Measurements from ENCODE around the gene KIFBP. TPM values are rescaled to one million over a fixed set of nuclear protein-coding genes. Genes with fewer than 3 reads are reported as not detected.

KIFBP gene
- total and polyA plus RNA-seq, 7 donors = 7.9 to 36.9 (median 24.0) TPM

- H3K4me1 ChIP-seq = no peaks in the 10 kb centered on the region
- WGBS, 3 donors = 36 to 52% (median 45%) methylated on average over 3 of the region's 3 CpGs
- no peaks in the 10 kb centered on the region for H3K9me3 ChIP-seq
- no peaks in the 10 kb centered on the region for H3K36me3 ChIP-seq (ENCODE audit: insufficient read depth in 1 of 2, low read depth in 1 of 2)
- intact Hi-C loops (cut with DNase I) = loop anchor here in 1 of 2 donors (5.0 kb wide), 1 partner anchor 36 kb away; the partner anchor contains the start of gene SRGN
- peak in 1 of 2 donors; percentile 33 for DNase-seq
- no peaks in the 10 kb centered on the region for H3K27me3 ChIP-seq (ENCODE audit: insufficient read depth in 3 of 3, low read length in 2 of 3)
- no peak overlapping the region for H3K27ac ChIP-seq
- no peak overlapping the region for H3K4me3 ChIP-seq
- TF ChIP-seq, protein P1, sequence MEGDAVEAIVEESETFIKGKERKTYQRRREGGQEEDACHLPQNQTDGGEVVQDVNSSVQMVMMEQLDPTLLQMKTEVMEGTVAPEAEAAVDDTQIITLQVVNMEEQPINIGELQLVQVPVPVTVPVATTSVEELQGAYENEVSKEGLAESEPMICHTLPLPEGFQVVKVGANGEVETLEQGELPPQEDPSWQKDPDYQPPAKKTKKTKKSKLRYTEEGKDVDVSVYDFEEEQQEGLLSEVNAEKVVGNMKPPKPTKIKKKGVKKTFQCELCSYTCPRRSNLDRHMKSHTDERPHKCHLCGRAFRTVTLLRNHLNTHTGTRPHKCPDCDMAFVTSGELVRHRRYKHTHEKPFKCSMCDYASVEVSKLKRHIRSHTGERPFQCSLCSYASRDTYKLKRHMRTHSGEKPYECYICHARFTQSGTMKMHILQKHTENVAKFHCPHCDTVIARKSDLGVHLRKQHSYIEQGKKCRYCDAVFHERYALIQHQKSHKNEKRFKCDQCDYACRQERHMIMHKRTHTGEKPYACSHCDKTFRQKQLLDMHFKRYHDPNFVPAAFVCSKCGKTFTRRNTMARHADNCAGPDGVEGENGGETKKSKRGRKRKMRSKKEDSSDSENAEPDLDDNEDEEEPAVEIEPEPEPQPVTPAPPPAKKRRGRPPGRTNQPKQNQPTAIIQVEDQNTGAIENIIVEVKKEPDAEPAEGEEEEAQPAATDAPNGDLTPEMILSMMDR (IDR thresholded peaks at IDR 0.05) = no peak
- ATAC-seq = peak in 2 of 4 donors; percentile 16 to 35
Observed at GRCh38 chr10:69051303-69051702, 62.7 kb downstream of the KIFBP start.

GRCh38 chr10:69051710-69052487, 63.3 kb downstream of the KIFBP start:
- Histone ChIP-seq H3K36me3 (ENCODE audit: insufficient read depth in 1 of 2, low read depth in 1 of 2) (no peaks in the 10 kb centered on the region), H3K4me3 (no peak overlapping the region), H3K27me3 (ENCODE audit: insufficient read depth in 3 of 3, low read length in 2 of 3) (no peaks in the 10 kb centered on the region), H3K27ac (peak overlapping the region; percentile 30), H3K4me1 (no peaks in the 10 kb centered on the region), H3K9me3 (no peaks in the 10 kb centered on the region)
- 69 to 73% (median 71%) methylated on average over 9 to 10 of the region's 10 CpGs for WGBS, 3 donors
- DNase-seq = no peak
- TF ChIP-seq, protein P1 (IDR thresholded peaks at IDR 0.05) = no peak
- no peak for ATAC-seq
- intact Hi-C loops (cut with DNase I) = loop anchor here in 1 of 2 donors (5.0 kb wide), 1 partner anchor 35 kb away; the partner anchor contains the start of gene SRGN

DNA sequence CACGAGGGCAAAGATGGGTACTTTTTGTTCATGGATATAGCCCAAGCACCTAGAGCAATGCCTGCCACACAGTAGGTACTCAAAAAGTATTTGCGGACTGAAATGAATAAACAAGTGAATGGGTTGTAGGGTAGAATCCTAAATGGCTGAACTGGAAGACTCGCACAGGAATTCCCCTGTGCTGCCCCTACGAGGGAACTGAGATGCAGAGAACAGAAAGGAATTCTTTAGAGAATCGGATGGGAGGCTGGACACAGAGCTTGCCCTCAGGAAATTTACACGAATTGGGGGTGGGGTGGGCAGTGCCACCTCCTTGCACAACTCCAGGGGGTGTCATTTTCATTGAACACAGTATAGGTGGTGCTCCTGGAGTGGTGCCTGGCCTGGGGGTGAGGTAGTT, 64.1 kb downstream of the KIFBP start:
- Histone ChIP-seq H3K27me3 (ENCODE audit: insufficient read depth in 3 of 3, low read length in 2 of 3) (no peaks in the 10 kb centered on the region), H3K4me3 (no peak overlapping the region), H3K4me1 (no peaks in the 10 kb centered on the region), H3K36me3 (ENCODE audit: insufficient read depth in 1 of 2, low read depth in 1 of 2) (no peaks in the 10 kb centered on the region), H3K27ac (peak overlapping the region; percentile 30), H3K9me3 (no peaks in the 10 kb centered on the region)
- no peak for ATAC-seq
- intact Hi-C loops (cut with DNase I) = loop anchor here in 1 of 2 donors (5.0 kb wide), 1 partner anchor 35 kb away; the partner anchor contains the start of gene SRGN
- TF ChIP-seq, protein P1 (IDR thresholded peaks at IDR 0.05) = no peak
- DNase-seq = no peak
- WGBS, 3 donors = 76 to 84% (median 79%) methylated on average over 6 of the region's 6 CpGs

- H3K9me3 ChIP-seq = no peaks in the 10 kb centered on the region
- 89 to 94% (median 93%) methylated on average over 2 of the region's 2 CpGs for WGBS, 3 donors
- DNase-seq (no peak), ATAC-seq (no peak)
- no peak overlapping the region for H3K4me3 ChIP-seq
- no peak overlapping the region for H3K27ac ChIP-seq
- TF ChIP-seq, protein P1 (IDR thresholded peaks at IDR 0.05) = no peak
- H3K27me3 ChIP-seq (ENCODE audit: insufficient read depth in 3 of 3, low read length in 2 of 3) = no peaks in the 10 kb centered on the region
- H3K36me3 ChIP-seq (ENCODE audit: insufficient read depth in 1 of 2, low read depth in 1 of 2) = no peaks in the 10 kb centered on the region
- H3K4me1 ChIP-seq = no peaks in the 10 kb centered on the region
- intact Hi-C loops (cut with DNase I) = no loop called here
Observed at GRCh38 chr10:69055241-69055640, 66.6 kb downstream of the KIFBP start.
